Neural progenitor cell (in vitro differentiated cells): ENCODE measurements around the gene EXD3. TPM values are rescaled to one million over a fixed set of nuclear protein-coding genes. Genes with fewer than 3 reads are reported as not detected.

ENCODE experiments used
- DNase-seq: peaks from one replicate; pipeline ENCODE4 v3.0.0-alpha.2; 2016; ENCODE audit warnings: low spot score
- H2AFZ ChIP-seq: fragments of 200-600 bp; sonication (generic); replicated peaks from 2 replicates; pipeline ENCODE4 v1.6.1; 2016; ENCODE audit warnings: antibody characterized with exemption
- H3F3A ChIP-seq: fragments of 200-600 bp; sonication (generic); 2 replicates; pipeline ENCODE4 v1.6.1; 2016; ENCODE audit warnings: antibody characterized with exemption, low read depth
- H3K27ac ChIP-seq: fragments of 200-600 bp; sonication (generic); 2 replicates; pipeline ENCODE4 v1.5.1; 2016; ENCODE audit warnings: mild to moderate bottlenecking
- H3K27me3 ChIP-seq: fragments of 200-600 bp; sonication (generic); 2 replicates; pipeline ENCODE4 v1.6.1; 2016; ENCODE audit warnings: mild to moderate bottlenecking, moderate library complexity
- H3K36me3 ChIP-seq: fragments of 200-600 bp; sonication (generic); 2 replicates; pipeline ENCODE4 v1.5.1; 2016
- H3K4me1 ChIP-seq: fragments of 200-600 bp; sonication (generic); 2 replicates; pipeline ENCODE4 v1.6.1; 2016; ENCODE audit warnings: mixed run types
- H3K4me2 ChIP-seq: fragments of 200-600 bp; sonication (generic); 2 replicates; pipeline ENCODE4 v1.6.1; 2016
- H3K4me3 ChIP-seq: fragments of 200-600 bp; sonication (generic); 2 replicates; pipeline ENCODE4 v1.5.1; 2016
- H3K79me2 ChIP-seq: fragments of 200-600 bp; sonication (generic); 2 replicates; pipeline ENCODE4 v1.6.1; 2016; ENCODE audit warnings: low read depth
- H3K9ac ChIP-seq: fragments of 200-600 bp; sonication (generic); 2 replicates; pipeline ENCODE4 v1.6.1; 2016
- H3K9me3 ChIP-seq: fragments of 200-600 bp; sonication (generic); 2 replicates; pipeline ENCODE4 v1.5.1; 2016; ENCODE audit warnings: low read depth
- H4K20me1 ChIP-seq: fragments of 200-600 bp; sonication (generic); 2 replicates; pipeline ENCODE4 v1.6.1; 2016; ENCODE audit warnings: low read depth
- H3K27ac Mint-ChIP-seq: 3 replicates; pipeline ENCODE4 v1.8.0; 2021; ENCODE audit warnings: mixed read lengths
- H3K27me3 Mint-ChIP-seq: 2 replicates; pipeline ENCODE4 v1.8.0; 2022; ENCODE audit warnings: low read depth, mild to moderate bottlenecking, inconsistent platforms, moderate library complexity, mixed read lengths; ENCODE audit not compliant: insufficient read depth
- H3K36me3 Mint-ChIP-seq: 3 replicates; pipeline ENCODE4 v1.8.0; 2021; ENCODE audit warnings: mixed read lengths
- H3K4me1 Mint-ChIP-seq: 3 replicates; pipeline ENCODE4 v1.8.0; 2021; ENCODE audit warnings: mixed read lengths
- H3K4me3 Mint-ChIP-seq: 3 replicates; pipeline ENCODE4 v1.8.0; 2021; ENCODE audit warnings: mild to moderate bottlenecking, moderate library complexity, mixed read lengths
- H3K9me3 Mint-ChIP-seq: 3 replicates; pipeline ENCODE4 v1.8.0; 2020; ENCODE audit warnings: mixed read lengths
- EZH2 ChIP-seq: fragments of 200-600 bp; sonication (generic); IDR thresholded peaks from 2 replicates; pipeline ENCODE4 v1.6.1; 2017; ENCODE audit warnings: antibody characterized with exemption, mild to moderate bottlenecking, moderate library complexity
- EZH2phosphoT487 ChIP-seq: fragments of 200-600 bp; sonication (generic); IDR thresholded peaks from 2 replicates; pipeline ENCODE4 v1.6.1; 2017; ENCODE audit warnings: antibody characterized with exemption
- total RNA-seq: library from RNA; depleted of rRNA; stranded (reverse); fragments of >200 nt; gene quantifications from 2 replicates; pipeline ENCODE4 v1.2.3, GENCODE V29; 2015; ENCODE audit warnings: low replicate concordance
- TF ChIP-seq, protein P1 (sequence below): fragments of 200-600 bp; sonication (generic); IDR thresholded peaks from 2 replicates; pipeline ENCODE4 v1.5.1; 2017; ENCODE audit warnings: antibody characterized with exemption, mild to moderate bottlenecking

The EXD3 gene
- total RNA-seq, 1 donor from 2014 or later, result 4.7 TPM

DNA sequence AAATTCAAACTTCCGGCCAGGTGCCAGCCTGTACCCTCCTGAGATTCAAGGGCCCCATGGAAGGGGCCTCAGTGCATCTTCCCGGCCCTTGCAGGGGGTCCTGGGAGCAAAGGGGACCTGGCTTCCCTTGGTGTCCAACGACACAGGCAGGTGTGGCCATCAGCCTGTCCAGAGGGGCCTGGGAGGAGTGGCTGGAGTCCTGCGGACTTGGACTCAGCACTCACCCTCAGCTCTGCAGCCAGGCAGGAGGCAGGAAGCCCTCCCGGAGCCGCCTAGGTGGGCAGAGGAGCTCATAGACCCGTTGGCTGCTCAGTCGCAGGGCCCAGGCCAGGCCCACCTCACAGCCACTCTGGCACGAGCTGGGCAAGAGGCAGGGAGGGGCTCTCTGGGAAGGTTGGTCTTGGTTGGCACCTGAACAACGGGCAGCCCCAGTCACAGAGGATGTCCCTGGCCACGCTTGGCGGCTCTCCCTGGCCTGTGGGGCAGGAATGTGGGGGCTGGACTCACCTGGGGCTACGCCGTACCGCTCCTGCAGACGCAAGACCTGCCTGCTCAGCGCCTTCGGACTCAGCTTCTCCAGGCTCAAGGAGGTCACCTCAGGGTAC is 67.1 kb downstream of the EXD3 start:
- no peak overlapping the region for H3K27ac ChIP-seq
- H3K4me2 ChIP-seq, result no peak overlapping the region
- H3K36me3 ChIP-seq, result no peaks in the 10 kb centered on the region
- DNase-seq, result no peak
- H3K79me2 ChIP-seq, result no peaks in the 10 kb centered on the region
- H3F3A ChIP-seq, result no peaks in the 10 kb centered on the region
- TF ChIP-seq EZH2, result no peak
- no peak for TF ChIP-seq EZH2phosphoT487
- TF ChIP-seq, protein P1, sequence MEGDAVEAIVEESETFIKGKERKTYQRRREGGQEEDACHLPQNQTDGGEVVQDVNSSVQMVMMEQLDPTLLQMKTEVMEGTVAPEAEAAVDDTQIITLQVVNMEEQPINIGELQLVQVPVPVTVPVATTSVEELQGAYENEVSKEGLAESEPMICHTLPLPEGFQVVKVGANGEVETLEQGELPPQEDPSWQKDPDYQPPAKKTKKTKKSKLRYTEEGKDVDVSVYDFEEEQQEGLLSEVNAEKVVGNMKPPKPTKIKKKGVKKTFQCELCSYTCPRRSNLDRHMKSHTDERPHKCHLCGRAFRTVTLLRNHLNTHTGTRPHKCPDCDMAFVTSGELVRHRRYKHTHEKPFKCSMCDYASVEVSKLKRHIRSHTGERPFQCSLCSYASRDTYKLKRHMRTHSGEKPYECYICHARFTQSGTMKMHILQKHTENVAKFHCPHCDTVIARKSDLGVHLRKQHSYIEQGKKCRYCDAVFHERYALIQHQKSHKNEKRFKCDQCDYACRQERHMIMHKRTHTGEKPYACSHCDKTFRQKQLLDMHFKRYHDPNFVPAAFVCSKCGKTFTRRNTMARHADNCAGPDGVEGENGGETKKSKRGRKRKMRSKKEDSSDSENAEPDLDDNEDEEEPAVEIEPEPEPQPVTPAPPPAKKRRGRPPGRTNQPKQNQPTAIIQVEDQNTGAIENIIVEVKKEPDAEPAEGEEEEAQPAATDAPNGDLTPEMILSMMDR, result no peak
- H2AFZ ChIP-seq, result no peak overlapping the region
- H3K9me3 Mint-ChIP-seq, result peaks cover 24% of the 10 kb centered on the region
- H3K36me3 Mint-ChIP-seq, result peaks cover 8% of the 10 kb centered on the region
- H3K4me3 Mint-ChIP-seq, result no peak overlapping the region
- H3K4me3 ChIP-seq, result no peak overlapping the region
- no peaks in the 10 kb centered on the region for H4K20me1 ChIP-seq
- H3K4me1 Mint-ChIP-seq, result no peaks in the 10 kb centered on the region
- H3K27me3 ChIP-seq, result no peaks in the 10 kb centered on the region
- no peaks in the 10 kb centered on the region for H3K4me1 ChIP-seq
- H3K27ac Mint-ChIP-seq, result no peak overlapping the region
- peaks cover 5% of the 10 kb centered on the region for H3K9me3 ChIP-seq
- H3K9ac ChIP-seq, result no peak overlapping the region
- H3K27me3 Mint-ChIP-seq, result peaks cover 3% of the 10 kb centered on the region

DNA sequence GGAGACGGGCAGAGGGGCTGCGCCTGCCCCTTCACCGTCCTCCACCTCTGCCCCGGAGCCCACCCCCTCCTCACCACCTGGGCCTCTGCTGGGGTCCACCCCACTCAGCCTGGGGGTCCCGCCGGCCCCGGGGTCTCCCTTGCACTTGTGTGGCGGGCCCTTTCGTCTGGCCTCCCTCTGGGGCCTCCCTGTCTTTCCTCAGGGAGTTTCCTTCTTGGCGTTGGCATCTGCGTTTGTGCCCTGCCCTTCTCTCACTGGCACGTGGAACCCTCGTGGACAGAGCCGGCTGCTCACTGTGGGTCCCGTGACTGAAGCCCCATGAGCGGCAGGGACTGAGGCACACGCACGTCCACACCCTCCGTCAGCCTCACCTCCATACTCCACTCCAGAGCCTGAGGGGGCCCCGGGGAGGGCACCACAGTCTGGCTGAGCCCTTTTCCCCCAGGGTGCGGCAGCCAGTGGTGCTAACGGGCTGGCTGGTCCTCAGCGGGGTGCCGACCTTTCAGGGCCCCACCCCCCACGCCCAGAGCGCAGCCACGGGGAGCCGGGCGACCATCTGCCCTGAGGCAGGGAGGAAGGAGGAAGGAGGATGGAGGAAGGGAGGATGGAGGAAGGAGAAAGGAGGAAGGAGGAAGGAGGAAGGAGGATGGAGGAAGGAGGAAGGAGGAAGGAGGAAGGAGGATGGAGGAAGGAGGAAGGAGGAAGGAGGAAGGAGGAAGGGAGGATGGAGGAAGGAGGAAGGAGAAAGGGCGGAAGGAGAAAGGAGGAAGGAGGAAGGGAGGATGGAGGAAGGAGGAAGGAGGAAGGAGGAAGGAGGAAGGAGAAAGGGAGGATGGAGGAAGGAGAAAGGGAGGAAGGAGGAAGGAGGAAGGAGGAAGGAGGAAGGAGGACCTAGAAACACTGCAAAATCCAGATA is 67.9 kb downstream of the EXD3 start:
- no peaks in the 10 kb centered on the region for H3K27me3 ChIP-seq
- H4K20me1 ChIP-seq, result no peaks in the 10 kb centered on the region
- H3K36me3 Mint-ChIP-seq, result peaks cover 8% of the 10 kb centered on the region
- no peaks in the 10 kb centered on the region for H3K4me1 Mint-ChIP-seq
- DNase-seq, result no peak
- no peaks in the 10 kb centered on the region for H3K36me3 ChIP-seq
- no peak overlapping the region for H3K4me3 ChIP-seq
- no peak overlapping the region for H3K4me2 ChIP-seq
- H3K27me3 Mint-ChIP-seq, result peaks cover 3% of the 10 kb centered on the region
- H3K4me1 ChIP-seq, result no peaks in the 10 kb centered on the region
- peaks cover 24% of the 10 kb centered on the region for H3K9me3 Mint-ChIP-seq
- no peak overlapping the region for H2AFZ ChIP-seq
- peaks cover 5% of the 10 kb centered on the region for H3K9me3 ChIP-seq
- no peak overlapping the region for H3K9ac ChIP-seq
- H3K27ac ChIP-seq, result no peak overlapping the region
- no peak overlapping the region for H3K4me3 Mint-ChIP-seq
- no peaks in the 10 kb centered on the region for H3F3A ChIP-seq
- no peak overlapping the region for H3K27ac Mint-ChIP-seq
- H3K79me2 ChIP-seq, result no peaks in the 10 kb centered on the region
- no peak for TF ChIP-seq EZH2phosphoT487
- TF ChIP-seq, protein P1, result no peak
- TF ChIP-seq EZH2, result no peak

DNA sequence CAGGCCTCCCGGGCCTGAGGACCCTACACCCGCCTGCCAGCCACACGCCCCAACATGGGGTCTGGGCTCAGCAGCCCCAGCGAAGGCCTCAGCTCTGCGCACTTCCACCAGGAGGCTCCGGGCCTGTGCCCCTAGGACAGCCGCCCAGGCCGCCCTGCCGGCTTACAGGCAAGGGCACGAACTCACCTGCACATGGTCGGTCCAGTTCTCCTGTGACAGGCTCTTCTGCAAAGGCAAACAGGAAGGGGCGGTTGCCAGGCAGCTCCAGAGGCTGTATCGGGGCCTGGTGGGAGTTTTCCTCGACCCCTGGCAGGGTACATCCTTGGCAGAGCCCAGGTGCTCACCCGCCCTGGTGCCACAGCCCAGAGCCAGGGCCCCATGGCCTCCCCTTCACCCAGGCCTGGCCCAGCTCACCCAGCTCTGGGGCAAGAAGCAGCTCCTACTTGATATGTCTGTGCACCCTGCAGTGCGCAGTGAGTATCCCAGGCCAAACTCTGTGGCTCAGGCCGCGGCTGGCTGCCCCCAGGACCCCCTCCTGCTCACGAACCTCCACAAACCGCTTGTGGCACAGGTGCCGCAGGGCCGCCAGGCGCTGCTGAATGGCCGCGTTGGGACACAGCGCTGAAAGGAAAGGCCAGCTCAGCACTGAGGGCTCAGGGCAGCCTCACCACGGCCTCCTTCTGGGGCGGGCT is 68.7 kb downstream of the EXD3 start:
- H2AFZ ChIP-seq, result no peak overlapping the region
- no peak overlapping the region for H3K4me2 ChIP-seq
- H3K4me3 Mint-ChIP-seq, result no peak overlapping the region
- H4K20me1 ChIP-seq, result no peaks in the 10 kb centered on the region
- no peaks in the 10 kb centered on the region for H3K4me1 Mint-ChIP-seq
- peaks cover 5% of the 10 kb centered on the region for H3K9me3 ChIP-seq
- H3K4me3 ChIP-seq, result no peak overlapping the region
- H3K79me2 ChIP-seq, result no peaks in the 10 kb centered on the region
- peaks cover 24% of the 10 kb centered on the region for H3K9me3 Mint-ChIP-seq
- H3K9ac ChIP-seq, result no peak overlapping the region
- no peaks in the 10 kb centered on the region for H3K4me1 ChIP-seq
- DNase-seq, result no peak
- no peaks in the 10 kb centered on the region for H3K27me3 ChIP-seq
- H3F3A ChIP-seq, result no peaks in the 10 kb centered on the region
- H3K27ac Mint-ChIP-seq, result no peak overlapping the region
- H3K27me3 Mint-ChIP-seq, result peaks cover 3% of the 10 kb centered on the region
- H3K36me3 Mint-ChIP-seq, result peaks cover 8% of the 10 kb centered on the region
- TF ChIP-seq EZH2phosphoT487 (no peak), EZH2 (no peak)
- TF ChIP-seq, protein P1, result no peak
- H3K36me3 ChIP-seq, result no peaks in the 10 kb centered on the region
- H3K27ac ChIP-seq, result no peak overlapping the region
